NCI-H1694 (cell line): ENCODE data around the gene ZNF254.
"Not testable (repeated sequence)": the region's sequence is repeated elsewhere in the genome, so short reads cannot be mapped to it uniquely, and the experiment has no call there.

Source experiments
- DNase-seq: peaks from one replicate; lab custom pipeline; 2025; lab: John Stamatoyannopoulos, UW

The ZNF254 gene

GRCh38 chr19:24072720-24073119 is 14.3 kb upstream of the ZNF254 start:
- no peak for DNase-seq

GRCh38 chr19:24073807-24074206 is 13.2 kb upstream of the ZNF254 start:
- no peak for DNase-seq

GRCh38 chr19:24074720-24075454 is 12.1 kb upstream of the ZNF254 start:
- DNase-seq: no peak

- not testable (repeated sequence) for DNase-seq
These were observed 11.5 kb upstream of the ZNF254 start for GRCh38 chr19:24075530-24075929.

GRCh38 chr19:24078680-24079079 is 8.3 kb upstream of the ZNF254 start:
- no peak for DNase-seq

GRCh38 chr19:24081056-24081455 is 5.9 kb upstream of the ZNF254 start:
- DNase-seq: no peak

GRCh38 chr19:24098359-24098758 is 11.4 kb downstream of the ZNF254 start:
- DNase-seq: no peak

GRCh38 chr19:24099829-24100228 is 12.8 kb downstream of the ZNF254 start:
- DNase-seq: no peak

- DNase-seq: not testable (repeated sequence)
These were observed 13.6 kb downstream of the ZNF254 start for GRCh38 chr19:24100597-24100996.

- no peak for DNase-seq
These were observed 14.6 kb downstream of the ZNF254 start for GRCh38 chr19:24101459-24102115.

- DNase-seq: no peak
These were observed 40.6 kb downstream of the ZNF254 start for GRCh38 chr19:24127601-24128000.

GRCh38 chr19:24140099-24140498 is 53.1 kb downstream of the ZNF254 start:
- DNase-seq: no peak

GRCh38 chr19:24140591-24140990 is 53.6 kb downstream of the ZNF254 start:
- no peak for DNase-seq

- no peak for DNase-seq
These were observed 54.6 kb downstream of the ZNF254 start for GRCh38 chr19:24141612-24142011.

GRCh38 chr19:24142771-24143170 is 55.8 kb downstream of the ZNF254 start:
- DNase-seq: no peak

- no peak for DNase-seq
These were observed 72.7 kb downstream of the ZNF254 start for GRCh38 chr19:24159707-24160106.

GRCh38 chr19:24166055-24166454 is 79.1 kb downstream of the ZNF254 start:
- DNase-seq: no peak

- no peak for DNase-seq
These were observed 86.9 kb downstream of the ZNF254 start for GRCh38 chr19:24173882-24174281.

GRCh38 chr19:24177686-24178085 is 90.7 kb downstream of the ZNF254 start:
- DNase-seq: no peak

GRCh38 chr19:24178207-24178606 is 91.2 kb downstream of the ZNF254 start:
- no peak for DNase-seq
